H9 (cell line): Measurements from ENCODE around the gene GAMT. TPM values are rescaled to one million over a fixed set of nuclear protein-coding genes. Genes with fewer than 3 reads are reported as not detected.

Experiments
- DNase-seq: peaks from one replicate; pipeline ENCODE4 v3.0.0-alpha.2; 2017
- H2AFZ ChIP-seq: one replicate; pipeline ENCODE4 v1.6.1; 2013; ENCODE audit warnings: mild to moderate bottlenecking, low read length, control low read depth, moderate library complexity
- H2AK5ac ChIP-seq: 2 replicates; pipeline ENCODE4 v1.6.1; 2013; ENCODE audit warnings: low read length, control low read depth, mixed read lengths; ENCODE audit not compliant: insufficient read length
- H2BK120ac ChIP-seq: one replicate; pipeline ENCODE4 v1.6.1; 2013; ENCODE audit warnings: low read depth, mild to moderate bottlenecking, low read length, control low read depth, inconsistent platforms; ENCODE audit not compliant: poor library complexity, severe bottlenecking
- H2BK12ac ChIP-seq: 2 replicates; pipeline ENCODE4 v1.6.1; 2013; ENCODE audit warnings: low read length, control low read depth, mixed read lengths, low read depth; ENCODE audit not compliant: insufficient read length
- H2BK15ac ChIP-seq: 2 replicates; pipeline ENCODE4 v1.6.1; 2013; ENCODE audit warnings: low read depth, low read length, control low read depth
- H2BK20ac ChIP-seq: one replicate; pipeline ENCODE4 v1.6.1; 2013; ENCODE audit warnings: low read depth, mild to moderate bottlenecking, low read length, control low read depth, inconsistent platforms; ENCODE audit not compliant: poor library complexity, severe bottlenecking
- H2BK5ac ChIP-seq: 2 replicates; pipeline ENCODE4 v1.6.1; 2013; ENCODE audit warnings: low read length, control low read depth, mixed read lengths; ENCODE audit not compliant: insufficient read length
- H3K14ac ChIP-seq: 2 replicates; pipeline ENCODE4 v1.6.1; 2013; ENCODE audit warnings: low read length, control low read depth; ENCODE audit not compliant: insufficient read depth
- H3K18ac ChIP-seq: 2 replicates; pipeline ENCODE4 v1.6.1; 2013; ENCODE audit warnings: low read depth, mild to moderate bottlenecking, mixed read lengths, low read length, control low read depth; ENCODE audit not compliant: insufficient read length
- H3K23ac ChIP-seq: 2 replicates; pipeline ENCODE4 v1.6.1; 2013; ENCODE audit warnings: low read length, control low read depth, mixed read lengths, low read depth; ENCODE audit not compliant: insufficient read length
- H3K23me2 ChIP-seq: 2 replicates; pipeline ENCODE4 v1.6.1; 2013; ENCODE audit warnings: low read depth, mild to moderate bottlenecking, mixed read lengths, low read length, control low read depth; ENCODE audit not compliant: insufficient read length, poor library complexity, severe bottlenecking
- H3K27ac ChIP-seq: 2 replicates; pipeline ENCODE4 v1.5.1; 2013; ENCODE audit warnings: low read length, control low read depth, mixed read lengths, low read depth; ENCODE audit not compliant: insufficient read length
- H3K27me3 ChIP-seq: 2 replicates; pipeline ENCODE4 v1.6.1; 2013; ENCODE audit warnings: low read length, control low read depth, inconsistent platforms; ENCODE audit not compliant: insufficient read depth
- H3K4ac ChIP-seq: 2 replicates; pipeline ENCODE4 v1.6.1; 2013; ENCODE audit warnings: low read depth, mild to moderate bottlenecking, control low read depth, inconsistent platforms, low read length, moderate library complexity
- H3K4me1 ChIP-seq: 2 replicates; pipeline ENCODE4 v1.6.1; 2013; ENCODE audit warnings: low read length, control low read depth, inconsistent platforms; ENCODE audit not compliant: insufficient read depth
- H3K4me2 ChIP-seq: 2 replicates; pipeline ENCODE4 v1.6.1; 2013; ENCODE audit warnings: low read length, control low read depth, mixed read lengths; ENCODE audit not compliant: insufficient read length, insufficient read depth
- H3K56ac ChIP-seq: 2 replicates; pipeline ENCODE4 v1.6.1; 2013; ENCODE audit warnings: low read depth, mild to moderate bottlenecking, mixed read lengths, low read length, control low read depth; ENCODE audit not compliant: insufficient read length
- H3K79me1 ChIP-seq: 2 replicates; pipeline ENCODE4 v1.6.1; 2013; ENCODE audit warnings: low read depth, mild to moderate bottlenecking, moderate library complexity, low read length, control low read depth, inconsistent platforms; ENCODE audit not compliant: insufficient read depth, poor library complexity, severe bottlenecking
- H3K79me2 ChIP-seq: 2 replicates; pipeline ENCODE4 v1.6.1; 2013; ENCODE audit warnings: low read length, control low read depth, inconsistent platforms; ENCODE audit not compliant: insufficient read depth
- H3K9ac ChIP-seq: 2 replicates; pipeline ENCODE4 v1.6.1; 2013; ENCODE audit warnings: low read length, control low read depth, mixed read lengths; ENCODE audit not compliant: insufficient read length; ENCODE audit errors: extremely low read depth
- H3K9me3 ChIP-seq: one replicate; pipeline ENCODE4 v1.6.1; 2013; ENCODE audit warnings: low read depth, low read length, inconsistent platforms; ENCODE audit not compliant: control insufficient read depth
- H3T11ph ChIP-seq: one replicate; pipeline ENCODE4 v1.6.1; 2013; ENCODE audit warnings: mild to moderate bottlenecking, low read length, control low read depth, inconsistent platforms
- H4K20me1 ChIP-seq: one replicate; pipeline ENCODE4 v1.6.1; 2013; ENCODE audit not compliant: control insufficient read depth, insufficient read length, insufficient read depth
- H4K5ac ChIP-seq: 2 replicates; pipeline ENCODE4 v1.6.1; 2013; ENCODE audit warnings: low read depth, mild to moderate bottlenecking, mixed read lengths, low read length, control low read depth; ENCODE audit not compliant: insufficient read length
- H4K8ac ChIP-seq: replicated peaks from 2 replicates; pipeline ENCODE4 v1.6.1; 2013; ENCODE audit warnings: low read length, control low read depth, mixed read lengths, low read depth; ENCODE audit not compliant: insufficient read length
- H4K91ac ChIP-seq: 2 replicates; pipeline ENCODE4 v1.6.1; 2013; ENCODE audit warnings: low read depth, mild to moderate bottlenecking, moderate library complexity, mixed read lengths, low read length, control low read depth; ENCODE audit not compliant: insufficient read length
- H3K27ac Mint-ChIP-seq, 3 experiments: 2 replicates in 2 of 3; 3 replicates in 1 of 3; pipeline ENCODE4 v1.8.0; 2020 to 2021; ENCODE audit warnings: mixed read lengths in 3 of 3, mild to moderate bottlenecking in 1 of 3, moderate library complexity in 1 of 3
- H3K27me3 Mint-ChIP-seq: 2 replicates; pipeline ENCODE4 v1.8.0; 2021; ENCODE audit warnings: low read depth, mild to moderate bottlenecking, moderate library complexity, mixed read lengths
- H3K36me3 Mint-ChIP-seq, 3 experiments: 2 replicates in 2 of 3; 3 replicates in 1 of 3; pipeline ENCODE4 v1.8.0; 2020 to 2021; ENCODE audit warnings: low read depth in 3 of 3, mixed read lengths in 3 of 3; ENCODE audit not compliant: insufficient read depth in 1 of 3
- H3K4me1 Mint-ChIP-seq, 2 experiments: 2 replicates each; pipeline ENCODE4 v1.8.0; 2020; ENCODE audit warnings: mixed read lengths in 2 of 2
- H3K4me3 Mint-ChIP-seq, 2 experiments: 2 replicates in 1 of 2; 3 replicates in 1 of 2; pipeline ENCODE4 v1.8.0; 2020 to 2021; ENCODE audit warnings: mild to moderate bottlenecking in 2 of 2, mixed read lengths in 2 of 2, moderate library complexity in 1 of 2
- H3K9me3 Mint-ChIP-seq, 2 experiments: 2 replicates in 1 of 2; 3 replicates in 1 of 2; pipeline ENCODE4 v1.8.0; 2020; ENCODE audit warnings: mild to moderate bottlenecking in 2 of 2, mixed read lengths in 2 of 2, moderate library complexity in 1 of 2
- CTCF ChIP-seq: fragments of 200-600 bp; sonication (generic); conservative IDR thresholded peaks from 3 replicates; pipeline ENCODE4 v1.8.0; 2021; ENCODE audit warnings: antibody characterized with exemption, mild to moderate bottlenecking
- WGBS: extraction: QIAGEN DNeasy Blood & Tissue Kit; methylation state at CpG from one replicate; pipeline ENCODE4 v1.1.7; 2013; ENCODE audit warnings: missing lambda C conversion rate, low lambda C conversion rate, mixed read lengths; ENCODE audit not compliant: insufficient read length; ENCODE audit errors: extremely low coverage; 5-methylcytosine and 5-hydroxymethylcytosine counted together
- total RNA-seq: library from RNA; stranded (reverse); gene quantifications from 2 replicates; pipeline ENCODE4 v1.2.1, GENCODE V29; 2021

Gene GAMT
- total RNA-seq, 1 experiment from 2014 or later = 26.6 TPM

- H3K4me3 Mint-ChIP-seq = no peak overlapping the region
- Histone ChIP-seq H3K23ac (no peak overlapping the region), H3K79me2 (no peaks in the 10 kb centered on the region), H4K5ac (no peak overlapping the region), H3K79me1 (no peaks in the 10 kb centered on the region), H3K4me2 (no peak overlapping the region), H3K27me3 (no peaks in the 10 kb centered on the region), H2BK15ac (no peak overlapping the region), H2BK20ac (no peak overlapping the region), H3K56ac (no peak overlapping the region), H3K9ac (no peak overlapping the region), H3K4me1 (no peaks in the 10 kb centered on the region), H4K20me1 (no peaks in the 10 kb centered on the region), H2BK120ac (no peak overlapping the region), H2BK5ac (no peak overlapping the region), H3K27ac (no peak overlapping the region), H3K4ac (no peak overlapping the region), H3K9me3 (no peaks in the 10 kb centered on the region), H3K18ac (no peak overlapping the region), H2AK5ac (no peak overlapping the region), H3K14ac (no peak overlapping the region), H4K91ac (no peak overlapping the region), H3T11ph (no peak overlapping the region), H2AFZ (no peak overlapping the region), H4K8ac (no peak overlapping the region), H3K23me2 (no peaks in the 10 kb centered on the region), H2BK12ac (no peak overlapping the region)
- TF ChIP-seq CTCF = no peak
- DNase-seq = no peak
- no peak overlapping the region for H3K27ac Mint-ChIP-seq
- no CpG with 5 or more reads among the region's 20 CpGs for WGBS
- H3K27me3 Mint-ChIP-seq = no peaks in the 10 kb centered on the region
- H3K4me1 Mint-ChIP-seq = no peaks in the 10 kb centered on the region
- H3K9me3 Mint-ChIP-seq = no peaks in the 10 kb centered on the region
- H3K36me3 Mint-ChIP-seq = peaks cover 28 to 62% (median 59%) of the 10 kb centered on the region in 3 experiments
These were observed 28.3 kb downstream of the GAMT start for GRCh38 chr19:1373042-1373533.
